Measurements from ENCODE around the gene RMND5A. TPM values are rescaled to one million over a fixed set of nuclear protein-coding genes. Genes with fewer than 3 reads are reported as not detected.

The RMND5A gene
- total RNA-seq, 2 donors from 2014 or later = 27.4 to 28.5 TPM

DNA sequence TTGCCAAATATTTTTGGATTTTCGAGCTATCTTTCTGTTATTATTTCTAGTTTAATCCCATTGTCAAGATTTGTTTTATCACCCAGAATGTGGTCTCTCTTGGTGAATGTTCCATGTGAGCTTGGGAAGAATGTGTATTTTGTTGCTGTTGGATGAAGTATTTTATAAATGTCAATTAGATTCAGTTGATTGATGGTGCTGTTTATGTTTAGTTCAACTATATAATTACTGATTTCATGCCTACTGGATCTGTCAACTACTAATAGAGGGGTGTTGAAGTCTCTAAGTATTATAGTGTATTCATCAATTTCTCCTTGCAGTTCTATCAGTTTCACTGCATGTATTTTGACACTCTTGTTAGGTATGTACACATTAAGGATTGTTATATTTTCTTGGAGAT is 34.7 kb upstream of the RMND5A start:
- ATAC-seq (no peak), DNase-seq (no peak)
- Histone ChIP-seq H3K27ac (no peak overlapping the region), H3K27me3 (no peaks in the 10 kb centered on the region), H3K4me1 (no peaks in the 10 kb centered on the region), H3K9me3 (no peaks in the 10 kb centered on the region), H3K4me3 (no peak overlapping the region), H3K36me3 (replicated peaks in 1 of 2; ENCODE audit: insufficient read depth in 1 of 2, low read depth in 2 of 2) (no peaks in the 10 kb centered on the region)
- TF ChIP-seq POLR2A (IDR thresholded peaks at IDR 0.05) = no peak
- no peak for TF ChIP-seq CTCF (IDR thresholded peaks at IDR 0.05)
- 67 to 70% methylated on average over 1 of the region's 1 CpG for WGBS, 2 donors
- intact Hi-C loops (cut with DNase I) = no loop called here

DNA sequence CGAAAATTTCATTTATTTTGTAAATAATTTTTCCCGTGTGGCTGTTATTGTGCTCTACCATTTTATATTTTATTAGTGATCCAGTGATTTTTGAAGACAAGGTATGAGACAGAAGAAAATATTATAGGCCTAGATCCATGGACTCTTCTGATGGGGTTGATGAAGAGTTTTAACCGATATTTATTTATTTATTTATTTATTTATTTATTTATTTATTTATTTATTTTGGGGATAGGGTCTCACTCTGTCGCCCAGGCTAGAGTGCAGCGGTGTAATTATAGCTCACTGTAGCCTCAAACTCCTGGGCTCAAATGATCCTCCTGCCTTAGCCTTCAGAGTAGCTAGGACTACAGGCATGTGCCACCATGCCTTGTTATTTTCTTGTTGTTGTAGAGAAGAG is 33.6 kb upstream of the RMND5A start:
- Histone ChIP-seq H3K4me1 (no peaks in the 10 kb centered on the region), H3K36me3 (replicated peaks in 1 of 2; ENCODE audit: insufficient read depth in 1 of 2, low read depth in 2 of 2) (no peaks in the 10 kb centered on the region), H3K4me3 (no peak overlapping the region), H3K27ac (no peak overlapping the region), H3K27me3 (no peaks in the 10 kb centered on the region), H3K9me3 (no peaks in the 10 kb centered on the region)
- TF ChIP-seq CTCF (IDR thresholded peaks at IDR 0.05) = no peak
- no peak for TF ChIP-seq POLR2A (IDR thresholded peaks at IDR 0.05)
- ATAC-seq = no peak
- DNase-seq = no peak
- intact Hi-C loops (cut with DNase I) = no loop called here
- 86 to 92% methylated on average over 5 of the region's 5 CpGs for WGBS, 2 donors

DNA sequence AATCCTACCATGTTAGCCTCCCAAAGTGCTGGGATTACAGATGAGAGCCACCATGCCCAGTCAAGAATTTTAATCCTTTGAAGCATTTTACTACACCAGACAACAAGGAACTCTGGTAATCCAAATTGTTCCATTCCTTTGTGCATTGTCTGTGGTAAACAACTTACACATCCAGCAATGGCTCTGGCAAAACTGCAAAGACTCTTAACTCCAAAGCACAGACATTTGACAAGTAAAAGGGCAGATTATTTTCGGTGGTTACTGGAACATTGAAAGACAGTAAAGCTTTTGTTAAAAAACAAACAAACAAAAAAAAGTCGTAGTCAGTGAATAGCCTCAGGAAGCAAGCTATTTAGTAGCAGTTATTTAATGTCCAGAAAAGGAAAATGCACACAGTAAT is 33.2 kb upstream of the RMND5A start:
- Histone ChIP-seq H3K9me3 (no peaks in the 10 kb centered on the region), H3K4me1 (no peaks in the 10 kb centered on the region), H3K4me3 (no peak overlapping the region), H3K27me3 (no peaks in the 10 kb centered on the region), H3K36me3 (replicated peaks in 1 of 2; ENCODE audit: insufficient read depth in 1 of 2, low read depth in 2 of 2) (no peaks in the 10 kb centered on the region), H3K27ac (no peak overlapping the region)
- DNase-seq = no peak
- no peak for TF ChIP-seq POLR2A (IDR thresholded peaks at IDR 0.05)
- TF ChIP-seq CTCF (IDR thresholded peaks at IDR 0.05) = no peak
- no peak for ATAC-seq
- 61 to 68% methylated on average over 2 of the region's 2 CpGs for WGBS, 2 donors
- intact Hi-C loops (cut with DNase I) = no loop called here

DNA sequence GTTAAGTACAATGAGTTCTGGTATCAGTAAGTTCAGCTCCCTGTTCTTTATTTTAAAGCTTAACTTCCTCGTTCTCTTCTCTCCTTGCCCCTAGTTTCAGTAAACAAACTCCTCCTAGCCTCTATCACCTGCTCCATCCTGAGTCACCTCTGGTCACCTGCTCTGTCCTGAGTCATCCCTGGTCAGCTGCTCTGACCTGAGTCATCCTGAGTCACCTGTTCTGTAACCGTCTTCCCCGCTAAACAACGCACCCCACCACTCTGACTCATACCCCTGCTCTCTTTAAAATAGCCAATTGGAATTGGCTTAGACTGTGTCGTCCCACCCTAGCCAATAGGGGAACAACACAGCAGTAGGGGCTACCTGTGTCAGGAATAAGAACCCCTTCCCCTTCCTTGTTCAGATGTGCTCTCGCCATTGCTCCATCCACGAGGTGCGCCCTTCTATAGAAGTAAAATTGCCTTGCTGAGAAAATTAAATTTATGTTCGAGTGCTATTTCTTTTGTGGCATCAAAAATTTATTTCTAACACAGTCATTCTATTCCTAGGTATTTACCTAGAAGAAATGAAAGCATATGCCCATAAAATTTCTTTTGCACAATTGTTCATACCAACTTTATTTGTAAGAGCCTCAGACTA is 24.9 kb upstream of the RMND5A start:
- TF ChIP-seq CTCF (IDR thresholded peaks at IDR 0.05) (no peak), POLR2A (IDR thresholded peaks at IDR 0.05) (no peak)
- Histone ChIP-seq H3K4me1 (no peaks in the 10 kb centered on the region), H3K36me3 (replicated peaks in 1 of 2; ENCODE audit: insufficient read depth in 1 of 2, low read depth in 2 of 2) (no peaks in the 10 kb centered on the region), H3K27ac (no peak overlapping the region), H3K4me3 (no peak overlapping the region), H3K9me3 (no peaks in the 10 kb centered on the region), H3K27me3 (no peaks in the 10 kb centered on the region)
- DNase-seq = peak in 1 of 4 donors; percentile 27
- ATAC-seq = no peak
- WGBS, 2 donors = 87 to 92% methylated on average over 9 of the region's 9 CpGs
- intact Hi-C loops (cut with DNase I) = no loop called here

- no peaks in the 10 kb centered on the region for H3K27me3 ChIP-seq
- H3K9me3 ChIP-seq = no peaks in the 10 kb centered on the region
- no peak overlapping the region for H3K27ac ChIP-seq
- no peaks in the 10 kb centered on the region for H3K36me3 ChIP-seq (replicated peaks in 1 of 2; ENCODE audit: insufficient read depth in 1 of 2, low read depth in 2 of 2)
- ATAC-seq = no peak
- no peaks in the 10 kb centered on the region for H3K4me1 ChIP-seq
- no peak for DNase-seq
- intact Hi-C loops (cut with DNase I) = no loop called here
- TF ChIP-seq POLR2A (IDR thresholded peaks at IDR 0.05) (no peak), CTCF (IDR thresholded peaks at IDR 0.05) (no peak)
- H3K4me3 ChIP-seq = no peak overlapping the region
Observed at GRCh38 chr2:86697551-86698104, 22.5 kb upstream of the RMND5A start.

Data from body of pancreas (tissue), 4 donors.